Mucosa of gallbladder (tissue), 1 donor: ENCODE data around the gene MAPK1. TPM values are rescaled to one million over a fixed set of nuclear protein-coding genes. Genes with fewer than 3 reads are reported as not detected.
"Not testable (repeated sequence)": the region's sequence is repeated elsewhere in the genome, so short reads cannot be mapped to it uniquely, and the experiment has no call there.

Source experiments
- DNase-seq: peaks from one replicate; pipeline ENCODE4 v3.0.0-alpha.2; 2020; ENCODE audit warnings: low spot score
- total RNA-seq: library from RNA; stranded (reverse); gene quantifications from one replicate; pipeline ENCODE4 v1.2.1, GENCODE V29; 2021
- donor health status: DM: no; HTN: no; CAD: no.

Gene MAPK1
- total RNA-seq, 1 donor from 2014 or later: 131 TPM

GRCh38 chr22:21725956-21726649 lies 141.3 kb downstream of the MAPK1 start:
- no peak for DNase-seq

GRCh38 chr22:21724496-21724895 lies 142.9 kb downstream of the MAPK1 start:
- not testable (repeated sequence) for DNase-seq

GRCh38 chr22:21721195-21721852 lies 146.1 kb downstream of the MAPK1 start:
- not testable (repeated sequence) for DNase-seq

- not testable (repeated sequence) for DNase-seq
Measured at GRCh38 chr22:21720191-21720859, 147.1 kb downstream of the MAPK1 start.

- DNase-seq: no peak
Measured at GRCh38 chr22:21719024-21719423, 148.4 kb downstream of the MAPK1 start.

- no peak for DNase-seq
Measured at GRCh38 chr22:21718499-21718898, 148.9 kb downstream of the MAPK1 start.

GRCh38 chr22:21716395-21717122 lies 150.9 kb downstream of the MAPK1 start:
- not testable (repeated sequence) for DNase-seq

GRCh38 chr22:21714786-21715185 lies 152.7 kb downstream of the MAPK1 start:
- no peak for DNase-seq

GRCh38 chr22:21714059-21714770 lies 153.2 kb downstream of the MAPK1 start:
- DNase-seq: no peak

- no peak for DNase-seq
Measured at GRCh38 chr22:21713428-21714058, 153.9 kb downstream of the MAPK1 start.

- DNase-seq: peak; percentile 57
Measured at GRCh38 chr22:21712751-21713427, 154.6 kb downstream of the MAPK1 start.

GRCh38 chr22:21711851-21712250 lies 155.6 kb downstream of the MAPK1 start:
- no peak for DNase-seq

GRCh38 chr22:21710156-21710555 lies 157.3 kb downstream of the MAPK1 start:
- DNase-seq: no peak

GRCh38 chr22:21709688-21710087 lies 157.8 kb downstream of the MAPK1 start:
- no peak for DNase-seq

- DNase-seq: no peak
Measured at GRCh38 chr22:21708960-21709359, 158.5 kb downstream of the MAPK1 start.

- no peak for DNase-seq
Measured at GRCh38 chr22:21707677-21708076, 159.8 kb downstream of the MAPK1 start.
